HG03060 (cell line): Measurements from ENCODE around the gene KCNK1.
"Not testable (repeated sequence)": the region's sequence is repeated elsewhere in the genome, so short reads cannot be mapped to it uniquely, and the experiment has no call there.

Experiments
- ATAC-seq: cut with Tn5 transposase; IDR thresholded peaks from one replicate; pipeline ENCODE4 v1.9.1; 2021; ENCODE audit warnings: low read depth, moderate number of reproducible peaks; ENCODE audit not compliant: unreplicated experiment

Gene KCNK1

DNA sequence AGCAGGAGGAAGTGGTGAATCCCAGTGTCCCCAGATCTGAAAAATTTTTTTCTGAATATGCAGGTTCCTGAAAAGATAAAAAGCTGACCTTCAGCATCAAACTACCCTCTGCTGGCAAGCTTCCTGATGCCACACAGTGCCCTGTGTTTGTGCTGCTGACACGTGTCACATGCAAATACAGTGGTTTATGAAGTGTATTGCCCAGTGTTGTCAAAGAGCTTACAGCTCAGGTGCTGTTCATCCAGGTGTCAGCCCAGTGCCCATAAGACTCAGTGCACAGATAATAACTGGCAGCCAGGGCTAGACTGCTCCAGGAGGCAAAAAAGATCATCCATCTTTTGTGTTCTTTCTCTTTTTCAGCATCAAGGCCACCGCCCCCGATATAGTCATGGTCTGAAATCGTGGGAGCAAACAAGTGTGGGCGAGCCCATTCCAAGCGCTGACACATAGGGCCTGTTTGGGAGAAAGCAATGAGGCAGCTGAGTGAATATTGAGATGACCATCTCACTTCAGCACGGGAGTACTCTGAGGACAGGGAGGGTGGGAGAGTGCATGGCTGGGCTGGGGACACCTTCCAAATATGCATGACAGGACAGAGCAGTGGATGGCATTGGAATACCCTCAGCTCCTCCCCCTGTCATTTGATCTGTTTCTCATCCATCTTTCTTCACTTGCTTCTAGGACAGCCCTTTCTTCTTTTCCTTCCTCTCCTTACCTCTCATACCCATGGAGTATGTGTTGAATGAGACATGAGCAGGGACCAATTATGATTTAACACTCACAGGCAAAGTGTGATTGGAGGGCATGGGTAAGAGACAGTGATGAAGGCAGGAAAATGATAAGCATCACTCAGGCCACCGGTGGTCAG lies 6.4 kb upstream of the KCNK1 start:
- peak; percentile 71 for ATAC-seq

GRCh38 chr1:233608988-233609387 lies 4.9 kb upstream of the KCNK1 start:
- ATAC-seq = no peak

DNA sequence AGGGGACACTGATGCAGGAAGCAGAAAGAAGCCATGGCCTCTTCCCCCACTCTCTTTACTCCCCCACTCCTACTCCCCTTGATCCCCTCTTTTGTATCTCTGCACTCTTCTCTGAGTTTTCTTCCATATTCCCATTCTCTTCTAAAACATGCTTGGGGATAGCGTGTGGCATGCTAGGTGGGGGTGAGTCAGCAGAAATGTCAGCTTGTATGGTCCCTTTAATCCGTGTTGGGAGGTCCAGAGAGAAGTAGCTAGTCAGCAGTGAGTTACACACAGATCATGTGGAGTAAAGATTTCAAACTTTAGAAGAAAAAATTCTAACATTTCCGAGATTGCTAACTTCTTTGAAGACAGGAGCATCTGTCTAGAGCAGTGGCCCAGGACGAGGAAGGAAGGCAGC lies 4.0 kb upstream of the KCNK1 start:
- ATAC-seq = no peak

GRCh38 chr1:233610628-233611027 lies 3.3 kb upstream of the KCNK1 start:
- no peak for ATAC-seq

DNA sequence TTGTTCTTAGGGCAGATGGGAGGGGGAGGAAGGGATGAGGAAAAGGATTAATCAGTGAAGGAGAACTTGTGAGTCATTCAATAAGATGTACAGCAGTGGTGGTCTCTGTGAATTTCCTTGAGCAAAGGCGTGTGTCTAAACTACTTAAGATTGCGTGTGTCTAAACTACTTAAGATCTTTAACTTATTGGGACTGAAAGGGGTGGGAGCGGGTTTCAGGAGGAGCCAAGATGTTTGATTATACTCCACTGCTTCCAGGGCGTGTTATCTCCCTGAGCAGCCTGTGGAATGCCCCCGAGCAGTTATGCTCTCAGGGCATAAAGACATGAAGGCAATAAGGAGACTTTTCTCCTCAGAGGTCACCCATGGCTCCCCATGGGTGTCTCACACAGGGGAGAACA lies 2.5 kb upstream of the KCNK1 start:
- ATAC-seq = not testable (repeated sequence)

DNA sequence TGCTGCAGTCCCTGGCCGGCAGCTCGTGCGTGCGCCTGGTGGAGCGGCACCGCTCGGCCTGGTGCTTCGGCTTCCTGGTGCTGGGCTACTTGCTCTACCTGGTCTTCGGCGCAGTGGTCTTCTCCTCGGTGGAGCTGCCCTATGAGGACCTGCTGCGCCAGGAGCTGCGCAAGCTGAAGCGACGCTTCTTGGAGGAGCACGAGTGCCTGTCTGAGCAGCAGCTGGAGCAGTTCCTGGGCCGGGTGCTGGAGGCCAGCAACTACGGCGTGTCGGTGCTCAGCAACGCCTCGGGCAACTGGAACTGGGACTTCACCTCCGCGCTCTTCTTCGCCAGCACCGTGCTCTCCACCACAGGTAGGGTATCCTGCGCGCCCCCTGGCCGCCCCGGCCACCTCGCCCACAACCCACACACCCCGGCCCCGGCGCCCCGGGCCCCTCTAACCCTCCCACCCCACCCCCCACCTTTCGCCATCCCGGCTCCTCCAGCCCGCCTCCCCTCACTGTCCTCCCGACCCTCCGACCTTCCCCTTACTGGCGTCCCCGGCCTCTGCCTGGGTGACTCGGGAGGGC lies 352 bp downstream of the KCNK1 start:
- ATAC-seq = no peak

- no peak for ATAC-seq
These were observed 1.0 kb downstream of the KCNK1 start for GRCh38 chr1:233614743-233615521.

DNA sequence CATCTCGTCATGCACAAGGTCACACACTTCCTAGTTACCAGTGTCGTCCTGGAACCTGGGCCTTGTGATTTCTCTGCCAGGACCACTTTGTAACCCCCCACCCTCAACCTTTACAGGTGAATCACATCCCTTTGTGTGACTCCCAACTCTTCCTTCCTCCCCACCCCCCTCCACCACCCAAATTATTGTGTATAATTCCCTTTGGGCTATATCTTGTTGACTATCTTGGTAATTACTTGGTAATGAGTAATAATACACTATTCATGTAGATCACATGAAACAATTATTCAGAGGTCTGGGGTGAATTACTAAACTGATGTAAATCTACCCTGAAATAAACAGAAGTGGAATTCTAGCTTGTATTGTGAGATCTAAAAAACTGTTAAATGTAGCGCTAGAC lies 1.7 kb downstream of the KCNK1 start:
- ATAC-seq = no peak

GRCh38 chr1:233617025-233617424 lies 3.1 kb downstream of the KCNK1 start:
- ATAC-seq = no peak

DNA sequence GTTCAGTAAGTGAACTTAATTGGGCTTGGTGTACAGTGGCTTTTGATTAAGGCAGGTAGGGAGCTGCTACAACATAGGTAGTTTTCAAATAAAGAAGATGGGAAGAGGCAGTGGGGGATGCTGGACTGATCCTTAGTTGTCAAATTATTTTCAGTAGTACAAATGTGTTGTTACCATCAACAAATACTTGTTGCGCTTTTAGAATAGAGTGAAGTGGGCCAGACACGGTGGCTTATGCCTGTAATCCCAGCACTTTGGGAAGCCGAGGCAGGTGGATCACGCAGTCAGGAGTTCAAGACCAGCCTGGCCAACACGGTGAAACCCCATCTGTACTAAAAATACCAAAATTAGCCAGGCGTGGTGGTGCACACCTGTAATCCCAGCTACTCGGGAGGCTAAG lies 5.5 kb downstream of the KCNK1 start:
- ATAC-seq = not testable (repeated sequence)

DNA sequence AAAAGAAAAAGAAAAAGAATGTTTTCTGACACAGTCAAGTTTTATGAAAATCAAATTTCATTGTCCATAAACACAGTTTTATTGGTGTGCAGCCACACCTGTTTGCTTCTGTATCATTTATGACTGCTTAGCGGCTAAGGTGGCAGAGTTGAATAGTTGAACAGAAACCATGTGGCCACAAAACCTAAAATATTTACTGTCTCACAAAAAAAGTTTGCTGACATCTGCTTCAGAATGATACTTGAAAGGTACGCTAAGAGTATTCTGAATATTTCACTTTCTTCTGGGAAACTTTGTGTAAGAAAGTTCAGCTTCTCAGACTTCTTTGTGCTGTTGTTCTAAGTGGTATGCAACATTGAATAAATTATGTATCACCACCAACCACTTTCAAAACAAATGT lies 6.2 kb downstream of the KCNK1 start:
- ATAC-seq = peak; percentile 64

DNA sequence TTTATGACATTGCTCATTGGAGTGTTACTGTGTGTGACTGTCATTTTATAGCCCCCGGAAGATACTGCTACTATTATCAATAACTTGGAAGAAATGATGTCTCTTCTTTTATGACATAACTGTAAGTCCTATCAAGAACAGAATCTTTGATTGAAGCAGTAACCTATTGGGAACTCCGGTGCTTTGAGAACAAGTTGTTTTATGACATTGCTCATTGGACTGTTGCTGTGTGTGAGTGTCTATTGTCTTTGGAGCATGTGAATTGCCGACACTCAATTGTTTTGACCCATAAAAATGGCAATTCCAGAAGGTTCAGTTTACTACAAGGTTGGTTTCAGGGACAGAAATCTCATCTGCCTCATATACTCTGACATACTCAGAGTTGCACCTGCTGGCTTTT lies 8.0 kb downstream of the KCNK1 start:
- no peak for ATAC-seq

GRCh38 chr1:233624289-233624688 lies 10.4 kb downstream of the KCNK1 start:
- ATAC-seq = no peak

DNA sequence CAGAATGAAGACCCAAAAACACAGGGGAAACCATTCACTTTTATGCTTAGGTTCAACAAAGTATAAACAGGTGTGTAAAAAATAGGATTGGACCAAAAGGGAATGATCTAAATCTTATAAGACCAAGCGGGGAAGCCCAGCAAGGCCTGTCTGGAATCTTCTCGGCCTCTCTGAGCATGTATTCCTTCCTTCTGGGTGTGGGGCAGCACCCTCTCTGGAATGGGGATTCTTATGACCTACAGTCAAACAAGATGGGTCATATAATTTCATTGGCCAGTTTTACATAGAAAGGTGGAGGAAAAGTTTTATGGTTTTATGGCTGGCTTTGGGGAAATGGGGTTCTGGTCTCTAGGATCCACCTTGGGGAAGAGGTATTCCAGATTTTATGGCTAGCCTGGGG lies 11.2 kb downstream of the KCNK1 start:
- no peak for ATAC-seq

DNA sequence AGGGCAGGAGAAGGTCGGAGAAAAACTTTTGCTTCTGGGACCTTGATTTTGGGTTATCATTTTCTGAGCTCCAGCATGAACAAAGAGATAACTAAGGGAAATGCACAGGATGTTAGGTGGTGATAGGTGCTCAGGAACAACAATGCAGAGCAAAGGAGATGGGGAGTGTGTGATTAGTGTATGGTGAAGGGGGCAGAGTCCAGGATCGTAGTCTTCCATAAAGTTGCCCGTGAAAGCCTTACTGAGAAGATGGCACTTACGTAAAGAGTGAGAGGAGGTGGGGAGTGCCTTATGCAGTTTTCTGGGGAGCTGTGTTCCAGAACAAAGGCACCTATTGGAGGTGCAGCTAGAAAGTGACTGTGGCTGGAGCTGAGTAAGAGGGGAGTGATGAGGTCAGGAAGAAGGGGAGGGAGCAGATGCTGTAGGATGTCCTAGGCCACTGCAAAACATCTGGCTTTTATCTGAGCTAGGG lies 11.6 kb downstream of the KCNK1 start:
- no peak for ATAC-seq

- no peak for ATAC-seq
These were observed 13.5 kb downstream of the KCNK1 start for GRCh38 chr1:233627376-233627775.

DNA sequence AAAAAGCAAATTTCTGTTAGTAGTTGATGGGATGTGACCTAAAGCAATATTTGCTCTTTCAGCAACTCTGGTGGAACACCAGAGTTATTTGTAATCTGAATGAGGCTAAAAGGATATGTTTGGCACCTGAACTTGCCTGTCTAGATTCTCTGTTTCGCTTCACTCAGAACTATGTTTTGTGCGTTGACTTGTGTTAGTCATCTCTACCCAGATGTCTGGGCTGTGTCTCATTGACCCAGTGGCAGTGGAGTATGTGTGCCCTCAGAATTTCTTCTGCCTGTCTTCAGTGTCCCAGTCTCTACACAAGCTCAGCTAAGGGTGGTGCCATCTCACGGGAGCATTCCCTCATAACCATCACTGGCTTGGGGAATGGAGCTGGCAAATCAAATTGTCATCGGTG lies 13.9 kb downstream of the KCNK1 start:
- ATAC-seq = no peak

- ATAC-seq = no peak
These were observed 15.5 kb downstream of the KCNK1 start for GRCh38 chr1:233629305-233629935.

GRCh38 chr1:233631810-233632405 lies 18.0 kb downstream of the KCNK1 start:
- ATAC-seq = no peak

DNA sequence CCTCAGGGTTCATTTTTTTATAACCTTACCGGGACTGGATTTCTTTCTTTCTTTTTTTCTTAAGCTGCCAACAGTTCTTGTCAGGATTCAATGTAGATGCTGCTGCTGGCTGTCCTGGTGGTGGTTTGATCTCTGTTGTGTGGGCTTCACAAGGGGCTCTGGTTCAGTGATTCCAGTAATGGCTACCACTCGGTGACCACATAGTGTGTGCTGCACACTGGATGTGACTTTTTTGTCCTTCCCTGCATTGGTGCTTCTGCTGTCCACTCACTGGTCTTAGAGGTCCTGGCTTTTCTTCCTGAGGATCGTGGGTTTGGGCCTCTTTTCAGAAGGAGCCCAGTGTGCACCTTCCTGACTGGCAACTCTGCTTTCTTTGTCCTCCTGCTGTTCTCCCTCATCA lies 18.5 kb downstream of the KCNK1 start:
- no peak for ATAC-seq
